HepG2 (cell line): Measurements from ENCODE around the gene C15orf62. TPM values are rescaled to one million over a fixed set of nuclear protein-coding genes. Genes with fewer than 3 reads are reported as not detected.
A peak's percentile ranks its signal among the peaks of the same experiment; 100 is the strongest.

Experiments
- HMGXB4 ChIP-seq, 2 experiments: sonication (generic) in 1 of 2; formaldehyde crosslinking in 1 of 2; IDR thresholded peaks; 2 replicates each; pipeline versions ENCODE4 v1.4.0 to v1.6.1; 2018 to 2020; ENCODE audit warnings: missing genetic modification reagents in 2 of 2, borderline replicate concordance in 1 of 2, low read depth in 1 of 2, mild to moderate bottlenecking in 1 of 2, missing biosample characterization in 1 of 2
- MAFG ChIP-seq: sonication (generic); formaldehyde crosslinking; IDR thresholded peaks from 2 replicates; pipeline ENCODE4 v1.5.1; 2020; ENCODE audit warnings: mild to moderate bottlenecking, missing genetic modification reagents
- REPIN1 ChIP-seq: sonication (generic); formaldehyde crosslinking; IDR thresholded peaks from 2 replicates; pipeline ENCODE4 v1.8.0; 2022; ENCODE audit warnings: missing genetic modification reagents, low read depth, mild to moderate bottlenecking, borderline replicate concordance
- RNF219 ChIP-seq: sonication (generic); formaldehyde crosslinking; IDR thresholded peaks from 2 replicates; pipeline ENCODE4 v1.5.0; 2020; ENCODE audit warnings: mild to moderate bottlenecking, missing genetic modification reagents
- SKIL ChIP-seq: sonication (generic); formaldehyde crosslinking; IDR thresholded peaks from 2 replicates; pipeline ENCODE4 v1.8.0; 2022; ENCODE audit warnings: missing genetic modification reagents, mild to moderate bottlenecking, moderate library complexity, borderline replicate concordance
- SMAD1 ChIP-seq: sonication (generic); formaldehyde crosslinking; IDR thresholded peaks from 2 replicates; pipeline ENCODE4 v1.4.0; 2020; ENCODE audit warnings: missing genetic modification reagents, low read depth, mild to moderate bottlenecking, borderline replicate concordance
- ZNF224 ChIP-seq: sonication (generic); formaldehyde crosslinking; IDR thresholded peaks from 2 replicates; pipeline ENCODE4 v1.5.0; 2020; ENCODE audit warnings: mild to moderate bottlenecking, missing genetic modification reagents
- ZNF407 ChIP-seq: sonication (generic); formaldehyde crosslinking; IDR thresholded peaks from one replicate; pipeline ENCODE4 v1.5.1; 2020; ENCODE audit warnings: mild to moderate bottlenecking, missing genetic modification reagents; ENCODE audit errors: not compliant biosample characterization
- ZNF776 ChIP-seq: sonication (generic); formaldehyde crosslinking; IDR thresholded peaks from 2 replicates; pipeline ENCODE4 v1.4.0; 2020; ENCODE audit warnings: mild to moderate bottlenecking, missing genetic modification reagents
- ZNF839 ChIP-seq: sonication (generic); formaldehyde crosslinking; IDR thresholded peaks from 2 replicates; pipeline ENCODE4 v1.4.0; 2020; ENCODE audit warnings: missing genetic modification reagents, mild to moderate bottlenecking, borderline replicate concordance
- polyA plus RNA-seq, 8 experiments: library from polyadenylated mRNA; depleted of rRNA in 3 of 8; stranded (reverse) in 7 of 8; unstranded in 1 of 8; fragments of >200 nt; fragmentation: Illumina TruSeq in 4 of 8; extraction: Trizol in 4 of 8; gene quantifications; 2 replicates each; pipeline versions ENCODE4 v1.2.1 to v1.2.3, GENCODE V29; 2011 to 2016; ENCODE audit warnings: low read depth in 4 of 8, missing spikeins in 1 of 8, mixed read lengths in 1 of 8; ENCODE audit not compliant: insufficient read depth in 1 of 8
- total RNA-seq, 5 experiments: library from RNA; depleted of rRNA; stranded (reverse); fragments of >200 nt; fragmentation: Illumina TruSeq; extraction: Trizol; gene quantifications; 2 replicates each; pipeline ENCODE4 v1.2.3, GENCODE V29; 2016; ENCODE audit warnings: low read depth in 1 of 5

The C15orf62 gene
- total and polyA plus RNA-seq, 2 of the 13 experiments (the other 11 are each of a cell fraction or from before 2014, with no cell fraction given): 0.51 to 1.1 TPM

GRCh38 chr15:40763801-40764628 is 5.8 kb upstream of the C15orf62 start, which contains the start of gene GCHFR (continued):
- TF ChIP-seq RNF219 (CRISPR knock-in tag) (0 out of 2 replicates have a peak, but pooled peaks have one; percentile 54), ZNF224 (CRISPR knock-in tag) (peak; percentile 74), ZNF776 (CRISPR knock-in tag) (peak; percentile 95), HMGXB4 (CRISPR knock-in tag; IDR thresholded peaks at IDR 0.05; ENCODE audit: borderline replicate concordance in 1 of 2, low read depth in 1 of 2) (peak; percentile 84 to 95; a peak in 3 of 4 replicates), MAFG (CRISPR knock-in tag) (peak; percentile 66; the same call in 1 of the 2 replicates), SMAD1 (CRISPR knock-in tag) (no peak), SKIL (peak; percentile 57; the same call in 1 of the 2 replicates), ZNF407 (CRISPR knock-in tag) (peak; percentile 85), ZNF839 (CRISPR knock-in tag) (peak; percentile 33; the same call in 1 of the 2 replicates), REPIN1 (0 out of 2 replicates have a peak, but pooled peaks have one; percentile 60)
